ENCODE results near the gene HSBP1. TPM values are rescaled to one million over a fixed set of nuclear protein-coding genes. Genes with fewer than 3 reads are reported as not detected.

HSBP1 gene
- total and polyA plus RNA-seq, 2 of the 4 experiments (the other 2 are of a cell fraction): 8.8 to 65.2 TPM

- peaks cover 2% of the 10 kb centered on the region; the same call in 1 of the 2 replicates for H3K4me1 ChIP-seq (ENCODE audit: control insufficient read depth, insufficient read depth, low read length)
- intact Hi-C loops (cut with micrococcal nuclease): no loop called here
- ATAC-seq (ENCODE audit: low read depth) (no peak), DNase-seq (no peak)
- H3K4me3 ChIP-seq (ENCODE audit: insufficient read depth, low read depth, low read length): no peak overlapping the region
- no peak overlapping the region for H2BK20ac ChIP-seq (ENCODE audit: low read depth, low read length)
- H2AK9ac ChIP-seq (replicated peaks; ENCODE audit: low read depth, low read length, poor library complexity): no peak overlapping the region
- ChIA-PET POLR2A (ENCODE audit: unreplicated experiment) (no interaction called here), CTCF (no interaction called here)
- H3K9me1 ChIP-seq (ENCODE audit: insufficient read depth, low read length): no peaks in the 10 kb centered on the region
- H4K91ac ChIP-seq (ENCODE audit: insufficient read depth, low read depth, low read length): no peak overlapping the region
- no peak overlapping the region for H2AK5ac ChIP-seq (ENCODE audit: low read depth, low read length)
- H3K4ac ChIP-seq (ENCODE audit: low read depth, low read length): no peak overlapping the region
- no peak overlapping the region for H2BK120ac ChIP-seq (ENCODE audit: low read depth, low read length)
- H3K23ac ChIP-seq (ENCODE audit: low read depth, low read length): no peak overlapping the region
- H3K9me3 ChIP-seq (ENCODE audit: control insufficient read depth, insufficient read depth, low read length): no peaks in the 10 kb centered on the region
- no peaks in the 10 kb centered on the region; the same call in 1 of the 2 replicates for H4K20me1 ChIP-seq (ENCODE audit: insufficient read depth, low read length)
- 93% methylated on average over 2 of the region's 13 CpGs; no CpG with 5 or more reads in 1 of the 2 experiments for WGBS, 2 experiments (ENCODE audit: extremely low coverage in 2 of 2, insufficient read length in 1 of 2)
- H3K27me3 ChIP-seq (ENCODE audit: control insufficient read depth, insufficient read depth, low read length): peaks cover 11% of the 10 kb centered on the region
- TF ChIP-seq SMC3 (IDR thresholded peaks at IDR 0.05; ENCODE audit: low read depth, low read length): no peak
- TF ChIP-seq FOS (IDR thresholded peaks at IDR 0.05; ENCODE audit: low read depth, low read length): no peak
- no peak for TF ChIP-seq CHD1 (IDR thresholded peaks at IDR 0.05; ENCODE audit: low read depth, low read length)
- no peak for TF ChIP-seq RAD21 (IDR thresholded peaks at IDR 0.05; ENCODE audit: low read length)
- TF ChIP-seq RCOR1 (IDR thresholded peaks at IDR 0.05; ENCODE audit: insufficient replicate concordance, low read length): no peak
- TF ChIP-seq MAZ (IDR thresholded peaks at IDR 0.05; ENCODE audit: borderline replicate concordance, low read depth, low read length): no peak
- no peak for TF ChIP-seq MXI1 (IDR thresholded peaks at IDR 0.05; ENCODE audit: borderline replicate concordance, low read depth, low read length)
- TF ChIP-seq BHLHE40 (IDR thresholded peaks at IDR 0.05; ENCODE audit: low read depth, low read length): no peak
- TF ChIP-seq NFE2L2 (IDR thresholded peaks at IDR 0.05; ENCODE audit: low read depth, low read length): no peak
- H2BK5ac ChIP-seq (ENCODE audit: low read depth, low read length, poor library complexity, severe bottlenecking): no peak overlapping the region
- no peak overlapping the region for H4K5ac ChIP-seq (ENCODE audit: low read depth, low read length)
- no peak overlapping the region for H4K8ac ChIP-seq (ENCODE audit: low read depth in 2 of 2, low read length in 2 of 2)
- no peak overlapping the region for H3K9ac ChIP-seq (ENCODE audit: low read depth, low read length)
- dilution Hi-C loops (cut with HindIII; ENCODE audit: low sequenced_read_pairs, unreplicated experiment): no loop called here
- no peak overlapping the region for H2BK15ac ChIP-seq (ENCODE audit: low read depth, low read length)
- H3K18ac ChIP-seq (ENCODE audit: low read depth, low read length): no peak overlapping the region
- no TSS peak for BruUV-seq (replicated peaks)
- H3K14ac ChIP-seq (replicated peaks; ENCODE audit: low read depth, low read length): no peak overlapping the region
- H3K4me2 ChIP-seq (ENCODE audit: low read depth, low read length): no peak overlapping the region
- no peak overlapping the region for H3K56ac ChIP-seq (ENCODE audit: extremely low read depth, insufficient read depth, low read length)
- in situ Hi-C loops (cut with MboI; ENCODE audit: low sequenced_read_pairs): no loop called here
- no peaks in the 10 kb centered on the region for H3K36me3 ChIP-seq (ENCODE audit: control insufficient read depth, insufficient read depth, low read length)
- no peaks in the 10 kb centered on the region for H3K79me1 ChIP-seq (ENCODE audit: low read depth in 1 of 2, low read length in 2 of 2)
- no peak overlapping the region for H2AFZ ChIP-seq (replicated peaks; ENCODE audit: low read length, poor library complexity)
- no peak overlapping the region for H3K27ac ChIP-seq (ENCODE audit: insufficient read depth, low read length)
Observed at GRCh38 chr16:83830769-83831455, 23.1 kb downstream of the HSBP1 start.
